Neural cell (in vitro differentiated cells): Measurements from ENCODE around the gene RUBCN. TPM values are rescaled to one million over a fixed set of nuclear protein-coding genes. Genes with fewer than 3 reads are reported as not detected.

Experiments
- H2AFZ ChIP-seq: fragments of 200-600, 300-800 bp; sonication (generic), shearing (Covaris generic); 2 replicates; pipeline ENCODE4 v1.6.0; 2014; ENCODE audit warnings: low read depth, mild to moderate bottlenecking, antibody characterized with exemption, low read length, moderate library complexity
- H3F3A ChIP-seq: fragments of 200-600 bp; shearing (Covaris generic); 2 replicates; pipeline ENCODE4 v1.6.1; 2016; ENCODE audit warnings: mild to moderate bottlenecking, moderate library complexity, mixed read lengths, antibody characterized with exemption, low read length; ENCODE audit not compliant: insufficient read depth, poor library complexity, severe bottlenecking
- H3K27ac ChIP-seq: fragments of 200-600, 300-800 bp; sonication (generic), shearing (Covaris generic); 2 replicates; pipeline ENCODE4 v1.5.1; 2014; ENCODE audit warnings: mild to moderate bottlenecking, low read length, moderate library complexity
- H3K27me3 ChIP-seq: fragments of 300-800, 200-600 bp; sonication (generic), shearing (Covaris generic); 2 replicates; pipeline ENCODE4 v1.6.0; 2014; ENCODE audit warnings: mild to moderate bottlenecking, low read depth, low read length, moderate library complexity; ENCODE audit not compliant: insufficient read depth
- H3K36me3 ChIP-seq: fragments of 300-800, 200-600 bp; sonication (generic), shearing (Covaris generic); 2 replicates; pipeline ENCODE4 v1.5.1; 2014; ENCODE audit warnings: mild to moderate bottlenecking, antibody characterized with exemption, low read length, moderate library complexity; ENCODE audit not compliant: insufficient read depth
- H3K4me2 ChIP-seq: fragments of 300-800, 200-600 bp; sonication (generic), shearing (Covaris generic); 2 replicates; pipeline ENCODE4 v1.6.0; 2014; ENCODE audit warnings: mild to moderate bottlenecking, low read length
- H3K4me3 ChIP-seq: fragments of 300-800, 200-600 bp; sonication (generic), shearing (Covaris generic); 2 replicates; pipeline ENCODE4 v1.5.1; 2014; ENCODE audit warnings: mild to moderate bottlenecking, low read length, moderate library complexity
- H3K79me2 ChIP-seq: fragments of 200-600 bp; shearing (Covaris generic); replicated peaks from 2 replicates; pipeline ENCODE4 v1.6.0; 2014; ENCODE audit warnings: mild to moderate bottlenecking, low read length, moderate library complexity; ENCODE audit not compliant: insufficient read depth
- H3K9ac ChIP-seq: fragments of 300-800, 200-600 bp; sonication (generic), shearing (Covaris generic); 2 replicates; pipeline ENCODE4 v1.6.1; 2016; ENCODE audit warnings: mild to moderate bottlenecking, low read length, mixed read lengths
- H3K9me2 ChIP-seq: fragments of 200-600 bp; shearing (Covaris generic); 2 replicates; pipeline ENCODE4 v1.6.1; 2016; ENCODE audit warnings: mild to moderate bottlenecking, low read length, mixed read lengths; ENCODE audit not compliant: insufficient read depth
- H3K9me3 ChIP-seq: fragments of 200-600, 300-800 bp; sonication (generic), shearing (Covaris generic); 2 replicates; pipeline ENCODE4 v1.6.1; 2016; ENCODE audit warnings: mild to moderate bottlenecking, mixed run types, low read length, moderate library complexity, mixed read lengths
- H4K20me1 ChIP-seq: fragments of 200-600 bp; shearing (Covaris generic); 2 replicates; pipeline ENCODE4 v1.6.1; 2016; ENCODE audit warnings: mild to moderate bottlenecking, mixed run types; ENCODE audit not compliant: insufficient read depth
- EP300 ChIP-seq: fragments of 450-650 bp; conservative IDR thresholded peaks from 2 replicates; pipeline ENCODE4 v1.6.1; 2014; ENCODE audit warnings: antibody characterized with exemption, mild to moderate bottlenecking, moderate library complexity; ENCODE audit not compliant: poor library complexity, severe bottlenecking
- EZH2 ChIP-seq: fragments of 200-600, 300-800 bp; shearing (Covaris generic), sonication (generic); IDR thresholded peaks from 2 replicates; pipeline ENCODE4 v1.6.1; 2014; ENCODE audit warnings: antibody characterized with exemption, low read length, borderline replicate concordance, mild to moderate bottlenecking; ENCODE audit not compliant: insufficient read depth, poor library complexity, severe bottlenecking
- MXI1 ChIP-seq: fragments of 450-650 bp; conservative IDR thresholded peaks from 2 replicates; pipeline ENCODE4 v1.6.1; 2014; ENCODE audit warnings: antibody characterized with exemption, mild to moderate bottlenecking; ENCODE audit not compliant: poor library complexity, severe bottlenecking
- POLR2AphosphoS5 ChIP-seq: IDR thresholded peaks from 2 replicates; pipeline ENCODE4 v1.6.1; 2012
- RAD21 ChIP-seq: fragments of 450-650 bp; conservative IDR thresholded peaks from 2 replicates; pipeline ENCODE4 v1.6.1; 2014; ENCODE audit warnings: antibody characterized with exemption, mild to moderate bottlenecking, moderate library complexity
- SMC3 ChIP-seq: fragments of 450-650 bp; conservative IDR thresholded peaks from 2 replicates; pipeline ENCODE4 v1.6.1; 2014; ENCODE audit warnings: antibody characterized with exemption, mild to moderate bottlenecking, moderate library complexity; ENCODE audit not compliant: poor library complexity
- TAF1 ChIP-seq: IDR thresholded peaks from 2 replicates; pipeline ENCODE4 v1.6.1; 2012; ENCODE audit warnings: low read depth
- polyA plus RNA-seq: library from polyadenylated mRNA; depleted of rRNA; stranded (reverse); fragments of >200 nt; gene quantifications from 2 replicates; pipeline ENCODE4 v1.2.3, GENCODE V29; 2014
- TF ChIP-seq, protein P1 (sequence below): IDR thresholded peaks from 2 replicates; pipeline ENCODE4 v1.6.1; 2012; ENCODE audit warnings: borderline replicate concordance
- TF ChIP-seq, protein P2 (sequence below): fragments of 450-650 bp; IDR thresholded peaks from 2 replicates; pipeline ENCODE4 v1.5.1; 2014; ENCODE audit warnings: antibody characterized with exemption, mild to moderate bottlenecking, moderate library complexity; ENCODE audit not compliant: poor library complexity, severe bottlenecking

RUBCN gene
- polyA plus RNA-seq, 1 donor from 2014 or later, result 16.1 TPM

DNA sequence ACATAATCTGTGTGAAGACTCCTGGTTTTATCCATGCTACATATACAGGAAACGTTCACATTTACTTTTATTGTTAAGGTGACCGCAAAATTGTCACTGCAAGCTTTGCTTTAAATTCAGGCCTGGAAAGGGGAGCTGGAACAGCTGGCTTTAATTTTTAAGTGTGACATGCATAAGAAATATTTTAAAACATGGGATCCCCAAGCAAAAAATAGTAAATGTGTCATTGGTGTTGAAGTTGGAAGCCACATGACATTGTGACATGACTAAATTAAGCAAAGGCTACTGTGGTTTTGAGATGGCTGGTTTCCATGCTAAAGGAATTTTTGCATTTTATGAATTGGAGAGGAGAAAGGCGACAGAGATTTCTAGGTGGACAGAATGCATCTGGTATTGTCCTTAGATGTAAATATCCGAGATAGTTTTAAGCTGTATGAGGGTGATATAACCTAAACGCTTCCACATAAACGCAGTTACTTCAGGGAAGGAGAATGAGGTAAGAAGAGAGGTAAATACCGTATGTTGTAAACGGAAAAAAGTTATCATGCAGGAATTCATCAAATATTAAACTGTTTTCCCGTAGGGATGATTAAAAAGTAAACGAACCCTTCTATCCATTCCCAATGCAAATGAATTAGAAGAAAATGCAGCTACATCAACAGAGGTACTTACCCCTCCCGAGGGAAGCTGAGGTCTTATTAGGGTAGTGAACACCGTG lies 12.1 kb upstream of the RUBCN start:
- Histone ChIP-seq H2AFZ (peak overlapping the region; percentile 61), H3K9me2 (no peaks in the 10 kb centered on the region), H3F3A (peaks cover 7% of the 10 kb centered on the region), H3K4me3 (peak overlapping the region; percentile 95), H4K20me1 (peaks cover 13% of the 10 kb centered on the region), H3K36me3 (no peaks in the 10 kb centered on the region), H3K9ac (peak overlapping the region; percentile 92), H3K9me3 (no peaks in the 10 kb centered on the region), H3K27me3 (no peaks in the 10 kb centered on the region), H3K79me2 (peaks cover 30% of the 10 kb centered on the region), H3K27ac (peak overlapping the region; percentile 93), H3K4me2 (peak overlapping the region; percentile 85)
- TF ChIP-seq, protein P1, sequence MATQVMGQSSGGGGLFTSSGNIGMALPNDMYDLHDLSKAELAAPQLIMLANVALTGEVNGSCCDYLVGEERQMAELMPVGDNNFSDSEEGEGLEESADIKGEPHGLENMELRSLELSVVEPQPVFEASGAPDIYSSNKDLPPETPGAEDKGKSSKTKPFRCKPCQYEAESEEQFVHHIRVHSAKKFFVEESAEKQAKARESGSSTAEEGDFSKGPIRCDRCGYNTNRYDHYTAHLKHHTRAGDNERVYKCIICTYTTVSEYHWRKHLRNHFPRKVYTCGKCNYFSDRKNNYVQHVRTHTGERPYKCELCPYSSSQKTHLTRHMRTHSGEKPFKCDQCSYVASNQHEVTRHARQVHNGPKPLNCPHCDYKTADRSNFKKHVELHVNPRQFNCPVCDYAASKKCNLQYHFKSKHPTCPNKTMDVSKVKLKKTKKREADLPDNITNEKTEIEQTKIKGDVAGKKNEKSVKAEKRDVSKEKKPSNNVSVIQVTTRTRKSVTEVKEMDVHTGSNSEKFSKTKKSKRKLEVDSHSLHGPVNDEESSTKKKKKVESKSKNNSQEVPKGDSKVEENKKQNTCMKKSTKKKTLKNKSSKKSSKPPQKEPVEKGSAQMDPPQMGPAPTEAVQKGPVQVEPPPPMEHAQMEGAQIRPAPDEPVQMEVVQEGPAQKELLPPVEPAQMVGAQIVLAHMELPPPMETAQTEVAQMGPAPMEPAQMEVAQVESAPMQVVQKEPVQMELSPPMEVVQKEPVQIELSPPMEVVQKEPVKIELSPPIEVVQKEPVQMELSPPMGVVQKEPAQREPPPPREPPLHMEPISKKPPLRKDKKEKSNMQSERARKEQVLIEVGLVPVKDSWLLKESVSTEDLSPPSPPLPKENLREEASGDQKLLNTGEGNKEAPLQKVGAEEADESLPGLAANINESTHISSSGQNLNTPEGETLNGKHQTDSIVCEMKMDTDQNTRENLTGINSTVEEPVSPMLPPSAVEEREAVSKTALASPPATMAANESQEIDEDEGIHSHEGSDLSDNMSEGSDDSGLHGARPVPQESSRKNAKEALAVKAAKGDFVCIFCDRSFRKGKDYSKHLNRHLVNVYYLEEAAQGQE, result no peak
- no peak for TF ChIP-seq SMC3
- TF ChIP-seq, protein P2, sequence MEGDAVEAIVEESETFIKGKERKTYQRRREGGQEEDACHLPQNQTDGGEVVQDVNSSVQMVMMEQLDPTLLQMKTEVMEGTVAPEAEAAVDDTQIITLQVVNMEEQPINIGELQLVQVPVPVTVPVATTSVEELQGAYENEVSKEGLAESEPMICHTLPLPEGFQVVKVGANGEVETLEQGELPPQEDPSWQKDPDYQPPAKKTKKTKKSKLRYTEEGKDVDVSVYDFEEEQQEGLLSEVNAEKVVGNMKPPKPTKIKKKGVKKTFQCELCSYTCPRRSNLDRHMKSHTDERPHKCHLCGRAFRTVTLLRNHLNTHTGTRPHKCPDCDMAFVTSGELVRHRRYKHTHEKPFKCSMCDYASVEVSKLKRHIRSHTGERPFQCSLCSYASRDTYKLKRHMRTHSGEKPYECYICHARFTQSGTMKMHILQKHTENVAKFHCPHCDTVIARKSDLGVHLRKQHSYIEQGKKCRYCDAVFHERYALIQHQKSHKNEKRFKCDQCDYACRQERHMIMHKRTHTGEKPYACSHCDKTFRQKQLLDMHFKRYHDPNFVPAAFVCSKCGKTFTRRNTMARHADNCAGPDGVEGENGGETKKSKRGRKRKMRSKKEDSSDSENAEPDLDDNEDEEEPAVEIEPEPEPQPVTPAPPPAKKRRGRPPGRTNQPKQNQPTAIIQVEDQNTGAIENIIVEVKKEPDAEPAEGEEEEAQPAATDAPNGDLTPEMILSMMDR, result no peak
- no peak for TF ChIP-seq EZH2
- TF ChIP-seq RAD21, result no peak
- no peak for TF ChIP-seq EP300

DNA sequence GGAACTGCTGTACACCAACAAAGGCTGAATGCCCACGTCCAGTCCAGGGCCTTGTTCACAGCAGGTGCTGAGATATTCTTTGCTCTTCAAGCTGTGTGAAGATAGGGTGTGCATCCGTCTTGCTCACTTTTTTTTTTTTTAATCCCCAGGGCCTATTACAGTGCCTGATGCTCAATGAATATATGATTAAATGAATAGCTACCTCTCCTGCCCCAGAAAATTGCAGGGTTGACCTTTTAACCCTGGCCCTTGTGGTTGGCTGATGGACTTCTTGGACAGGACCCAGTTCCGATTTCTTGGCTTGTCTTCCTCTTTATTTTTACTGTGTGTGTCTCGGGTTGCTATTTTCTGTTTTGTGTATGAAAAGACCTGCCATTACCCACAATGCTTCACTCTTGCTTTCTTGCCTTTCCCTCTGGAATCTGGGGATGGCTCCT lies 10.1 kb upstream of the RUBCN start:
- Histone ChIP-seq H4K20me1 (peaks cover 8% of the 10 kb centered on the region), H3K9me2 (no peaks in the 10 kb centered on the region), H2AFZ (no peak overlapping the region), H3K79me2 (peaks cover 10% of the 10 kb centered on the region), H3K9ac (no peak overlapping the region), H3K27me3 (no peaks in the 10 kb centered on the region), H3K9me3 (no peaks in the 10 kb centered on the region), H3K27ac (no peak overlapping the region), H3K4me3 (no peak overlapping the region), H3F3A (peaks cover 7% of the 10 kb centered on the region), H3K4me2 (no peak overlapping the region), H3K36me3 (no peaks in the 10 kb centered on the region)
- no peak for TF ChIP-seq EZH2
- TF ChIP-seq SMC3, result no peak

DNA sequence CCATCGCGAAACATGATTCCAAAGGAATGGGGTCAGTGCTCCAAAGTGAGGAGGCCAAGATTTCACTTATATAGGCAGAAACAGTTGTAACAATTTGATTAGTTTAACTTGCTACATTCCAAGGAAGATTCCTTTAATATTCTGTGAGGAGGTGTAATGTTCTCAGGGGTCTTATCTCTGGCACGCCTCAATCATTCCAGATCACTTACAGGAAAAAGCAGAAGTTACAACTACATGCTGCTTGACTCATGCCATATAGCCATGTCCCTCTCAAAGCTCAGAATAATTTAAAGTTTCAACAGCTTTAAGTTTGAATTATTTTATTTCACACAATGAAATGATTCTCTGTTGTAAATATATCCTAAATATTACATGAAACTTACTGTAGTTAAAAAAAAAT lies 9.5 kb upstream of the RUBCN start:
- Histone ChIP-seq H2AFZ (no peak overlapping the region), H3K27ac (no peak overlapping the region), H3K4me3 (no peak overlapping the region)

More for the DNA sequence above, 9.5 kb upstream of the RUBCN start:
- Histone ChIP-seq H3K27me3 (no peaks in the 10 kb centered on the region), H3K36me3 (no peaks in the 10 kb centered on the region), H3K9me2 (no peaks in the 10 kb centered on the region), H3K4me2 (no peak overlapping the region), H4K20me1 (peaks cover 8% of the 10 kb centered on the region), H3K9me3 (no peaks in the 10 kb centered on the region), H3K9ac (no peak overlapping the region), H3F3A (peaks cover 7% of the 10 kb centered on the region), H3K79me2 (peaks cover 4% of the 10 kb centered on the region)
- TF ChIP-seq POLR2AphosphoS5, result no peak
- no peak for TF ChIP-seq EZH2
- TF ChIP-seq MXI1, result no peak
- TF ChIP-seq TAF1, result no peak
- TF ChIP-seq, protein P1, result no peak
- no peak for TF ChIP-seq SMC3
- no peak for TF ChIP-seq RAD21
- no peak for TF ChIP-seq EP300
- TF ChIP-seq, protein P2, result no peak
